Mesendoderm (in vitro differentiated cells): ENCODE data around the gene TRPM5.

Source experiments
- DNase-seq: peaks from one replicate; pipeline ENCODE4 v3.0.0; 2013
- H2AK5ac ChIP-seq: 2 replicates; pipeline ENCODE4 v1.6.1; 2013; ENCODE audit warnings: low read length, inconsistent platforms
- H2BK120ac ChIP-seq: 2 replicates; pipeline ENCODE4 v1.6.1; 2013; ENCODE audit warnings: low read depth, mild to moderate bottlenecking, low read length, moderate library complexity, mixed read lengths
- H2BK15ac ChIP-seq: replicated peaks from 2 replicates; pipeline ENCODE4 v1.6.1; 2013; ENCODE audit warnings: low read depth, mild to moderate bottlenecking, moderate library complexity
- H2BK5ac ChIP-seq: 2 replicates; pipeline ENCODE4 v1.6.1; 2013; ENCODE audit warnings: low read length, inconsistent platforms
- H3K18ac ChIP-seq: 2 replicates; pipeline ENCODE4 v1.6.1; 2013; ENCODE audit warnings: mild to moderate bottlenecking, low read length, mixed read lengths
- H3K23ac ChIP-seq: one replicate; pipeline ENCODE4 v1.6.1; 2013; ENCODE audit warnings: low read length
- H3K27ac ChIP-seq: 2 replicates; pipeline ENCODE4 v1.5.1; 2013; ENCODE audit warnings: low read depth, mild to moderate bottlenecking, inconsistent platforms, low read length, moderate library complexity
- H3K27me3 ChIP-seq: 2 replicates; pipeline ENCODE4 v1.6.1; 2013; ENCODE audit warnings: low read length, control low read depth, mild to moderate bottlenecking, inconsistent platforms; ENCODE audit not compliant: insufficient read depth, poor library complexity
- H3K36me3 ChIP-seq: 2 replicates; pipeline ENCODE4 v1.6.1; 2013; ENCODE audit warnings: low read length, inconsistent platforms; ENCODE audit not compliant: control insufficient read depth, insufficient read depth
- H3K4ac ChIP-seq: one replicate; pipeline ENCODE4 v1.6.1; 2013; ENCODE audit warnings: low read depth, mild to moderate bottlenecking, low read length, moderate library complexity
- H3K4me1 ChIP-seq: 2 replicates; pipeline ENCODE4 v1.6.1; 2013; ENCODE audit warnings: low read depth, low read length, inconsistent platforms; ENCODE audit not compliant: control insufficient read depth
- H3K4me2 ChIP-seq: 2 replicates; pipeline ENCODE4 v1.6.1; 2013; ENCODE audit warnings: low read length
- H3K4me3 ChIP-seq: 2 replicates; pipeline ENCODE4 v1.5.1; 2013; ENCODE audit warnings: mild to moderate bottlenecking, low read length
- H3K56ac ChIP-seq: one replicate; pipeline ENCODE4 v1.6.1; 2013; ENCODE audit warnings: low read length
- H3K79me1 ChIP-seq: 2 replicates; pipeline ENCODE4 v1.6.1; 2013; ENCODE audit warnings: low read length, inconsistent platforms
- H3K79me2 ChIP-seq: 2 replicates; pipeline ENCODE4 v1.6.1; 2013; ENCODE audit warnings: mild to moderate bottlenecking, low read length; ENCODE audit not compliant: control insufficient read depth, insufficient read depth
- H3K9ac ChIP-seq: 2 replicates; pipeline ENCODE4 v1.6.1; 2013; ENCODE audit warnings: low read length, inconsistent platforms
- H4K5ac ChIP-seq: one replicate; pipeline ENCODE4 v1.6.1; 2013; ENCODE audit warnings: low read length
- H4K8ac ChIP-seq: one replicate; pipeline ENCODE4 v1.6.1; 2013; ENCODE audit warnings: low read depth, mild to moderate bottlenecking, control low read depth, low read length, moderate library complexity
- WGBS: extraction: QIAGEN DNeasy Blood & Tissue Kit; methylation state at CpG from one replicate; pipeline ENCODE4 v1.1.7; 2013; ENCODE audit warnings: low lambda C conversion rate, missing lambda C conversion rate; ENCODE audit not compliant: insufficient coverage; ENCODE audit errors: extremely low coverage; 5-methylcytosine and 5-hydroxymethylcytosine counted together

TRPM5 gene

GRCh38 chr11:2451916-2452315, 7.6 kb upstream of the TRPM5 start:
- no peak for DNase-seq
- Histone ChIP-seq H3K23ac (no peak overlapping the region), H3K36me3 (no peaks in the 10 kb centered on the region), H4K5ac (no peak overlapping the region), H3K79me1 (no peaks in the 10 kb centered on the region), H3K27me3 (peaks cover 3% of the 10 kb centered on the region), H2AK5ac (no peak overlapping the region), H3K4me2 (no peak overlapping the region), H3K4ac (no peak overlapping the region), H3K9ac (no peak overlapping the region), H2BK5ac (no peak overlapping the region), H3K56ac (no peak overlapping the region), H3K4me3 (no peak overlapping the region), H3K79me2 (no peaks in the 10 kb centered on the region), H3K27ac (no peak overlapping the region), H4K8ac (no peak overlapping the region), H3K18ac (no peak overlapping the region), H2BK120ac (no peak overlapping the region), H2BK15ac (no peak overlapping the region), H3K4me1 (no peaks in the 10 kb centered on the region)
- no CpG with 5 or more reads among the region's 6 CpGs for WGBS

DNA sequence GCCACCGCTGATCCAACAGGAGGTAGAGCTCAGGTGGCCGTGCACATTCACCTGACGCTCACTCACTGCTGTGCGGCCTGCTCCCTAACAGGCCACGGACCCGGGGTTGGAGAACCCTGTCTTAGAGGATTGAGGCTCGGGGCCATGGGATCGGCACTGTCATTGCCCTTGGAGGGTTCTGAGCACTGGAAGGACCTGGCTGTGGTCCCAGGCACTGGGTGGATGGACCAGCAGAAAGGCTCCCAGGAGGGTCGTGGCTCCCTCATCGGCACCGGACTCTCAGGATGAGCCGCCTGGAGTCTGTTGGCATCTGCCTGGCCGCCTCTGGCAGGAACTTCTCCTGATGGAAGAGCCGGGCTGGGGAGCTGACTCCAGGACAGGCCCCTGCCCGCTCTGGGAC, 7.0 kb upstream of the TRPM5 start:
- Histone ChIP-seq H3K4ac (no peak overlapping the region), H3K4me2 (no peak overlapping the region), H3K23ac (no peak overlapping the region), H3K9ac (no peak overlapping the region), H3K27ac (no peak overlapping the region), H2BK120ac (no peak overlapping the region), H3K56ac (no peak overlapping the region), H3K4me3 (no peak overlapping the region), H3K4me1 (no peaks in the 10 kb centered on the region), H2BK5ac (no peak overlapping the region), H3K18ac (no peak overlapping the region), H4K8ac (no peak overlapping the region), H4K5ac (no peak overlapping the region), H3K79me2 (no peaks in the 10 kb centered on the region), H3K79me1 (no peaks in the 10 kb centered on the region), H3K27me3 (peaks cover 5% of the 10 kb centered on the region), H2BK15ac (no peak overlapping the region), H3K36me3 (no peaks in the 10 kb centered on the region), H2AK5ac (no peak overlapping the region)
- DNase-seq, result no peak
- WGBS, result no CpG with 5 or more reads among the region's 15 CpGs

GRCh38 chr11:2450321-2451041, 6.2 kb upstream of the TRPM5 start:
- H3K56ac ChIP-seq, result no peak overlapping the region
- H3K23ac ChIP-seq, result no peak overlapping the region
- H2BK5ac ChIP-seq, result no peak overlapping the region
- H3K4me2 ChIP-seq, result no peak overlapping the region
- H3K4ac ChIP-seq, result no peak overlapping the region
- H3K79me1 ChIP-seq, result no peaks in the 10 kb centered on the region
- DNase-seq, result no peak
- no peak overlapping the region for H2BK120ac ChIP-seq
- no peak overlapping the region for H3K18ac ChIP-seq
- no peaks in the 10 kb centered on the region for H3K4me1 ChIP-seq
- WGBS, result no CpG with 5 or more reads among the region's 19 CpGs
- H2BK15ac ChIP-seq, result no peak overlapping the region
- H3K4me3 ChIP-seq, result no peak overlapping the region
- H3K9ac ChIP-seq, result no peak overlapping the region
- peaks cover 13% of the 10 kb centered on the region for H3K27me3 ChIP-seq
- no peaks in the 10 kb centered on the region for H3K36me3 ChIP-seq
- H3K79me2 ChIP-seq, result no peaks in the 10 kb centered on the region
- H3K27ac ChIP-seq, result no peak overlapping the region
- H2AK5ac ChIP-seq, result no peak overlapping the region
- no peak overlapping the region for H4K8ac ChIP-seq
- H4K5ac ChIP-seq, result no peak overlapping the region

DNA sequence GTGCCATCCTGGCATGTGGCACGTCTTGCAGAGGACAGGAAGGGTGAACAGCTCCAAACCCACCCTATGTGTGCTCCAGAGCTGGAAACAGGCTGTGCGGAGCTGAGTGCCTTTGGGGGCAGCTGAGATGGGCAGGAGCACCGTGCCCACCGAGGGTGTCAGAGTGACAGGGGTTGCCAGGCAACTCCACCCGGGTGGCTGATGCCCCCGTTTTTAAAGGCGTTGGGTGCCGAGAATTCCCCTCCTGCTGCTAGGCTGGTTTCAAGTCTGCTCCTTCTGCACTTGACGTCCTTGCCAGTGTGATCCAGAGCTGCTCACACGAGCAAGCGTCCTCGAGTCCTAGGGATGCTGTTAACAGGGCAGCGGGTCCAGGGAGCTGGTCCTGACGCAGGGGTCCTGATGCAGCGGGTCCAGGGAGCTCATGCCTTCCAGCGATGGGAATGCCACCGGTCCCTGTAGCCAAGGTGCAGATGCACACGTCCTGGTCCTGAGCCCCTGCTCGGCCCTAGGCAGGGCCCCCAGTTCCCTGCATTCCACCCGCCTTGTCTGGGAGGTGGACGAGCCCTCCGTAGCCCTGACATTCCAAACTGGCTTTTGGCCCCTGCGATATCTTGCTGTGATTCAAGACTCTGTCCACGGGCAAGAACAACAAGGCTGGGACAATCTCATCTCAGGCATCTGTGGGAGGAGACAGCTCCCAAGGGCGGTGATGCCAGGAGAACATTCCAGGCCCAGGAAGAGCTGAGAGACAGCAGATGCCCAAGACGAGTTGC, 5.4 kb upstream of the TRPM5 start:
- Histone ChIP-seq H3K23ac (no peak overlapping the region), H3K36me3 (no peaks in the 10 kb centered on the region), H3K18ac (no peak overlapping the region), H3K79me2 (no peaks in the 10 kb centered on the region), H3K4me2 (no peak overlapping the region), H3K79me1 (no peaks in the 10 kb centered on the region), H3K4me1 (no peaks in the 10 kb centered on the region), H3K27me3 (peaks cover 17% of the 10 kb centered on the region), H3K4ac (no peak overlapping the region), H2BK5ac (no peak overlapping the region), H2BK15ac (no peak overlapping the region), H3K4me3 (no peak overlapping the region), H2BK120ac (no peak overlapping the region), H4K5ac (no peak overlapping the region), H3K56ac (no peak overlapping the region), H4K8ac (no peak overlapping the region), H2AK5ac (no peak overlapping the region), H3K27ac (no peak overlapping the region), H3K9ac (no peak overlapping the region)
- no peak for DNase-seq
- no CpG with 5 or more reads among the region's 26 CpGs for WGBS

- Histone ChIP-seq H3K4me2 (no peak overlapping the region), H3K4me3 (no peak overlapping the region), H3K4me1 (no peaks in the 10 kb centered on the region), H3K36me3 (no peaks in the 10 kb centered on the region), H3K79me1 (no peaks in the 10 kb centered on the region), H3K79me2 (no peaks in the 10 kb centered on the region), H3K56ac (no peak overlapping the region), H2BK120ac (no peak overlapping the region), H2AK5ac (no peak overlapping the region), H4K8ac (no peak overlapping the region), H2BK5ac (no peak overlapping the region), H3K27me3 (peaks cover 17% of the 10 kb centered on the region), H3K27ac (no peak overlapping the region), H3K9ac (no peak overlapping the region), H3K23ac (no peak overlapping the region), H4K5ac (no peak overlapping the region), H3K18ac (no peak overlapping the region), H2BK15ac (no peak overlapping the region), H3K4ac (no peak overlapping the region)
- no CpG with 5 or more reads among the region's 21 CpGs for WGBS
- no peak for DNase-seq
These were observed 4.6 kb upstream of the TRPM5 start for GRCh38 chr11:2448661-2449547.
